Astrocyte of the cerebellum (primary cell): ENCODE results near the gene IFNA1.

Experiments used
- DNase-seq: peaks from one replicate; pipeline ENCODE4 v3.0.0-alpha.2; 2011; ENCODE audit warnings: low read depth
- H3K4me3 ChIP-seq: 2 replicates; pipeline ENCODE4 v1.5.1; 2011; ENCODE audit warnings: mild to moderate bottlenecking, low read depth, low read length, moderate library complexity
- in situ Hi-C: cut with HindIII; loops from 2 replicates; pipeline ENCODE4 v1.10.0; 2017; ENCODE audit warnings: low sequenced_read_pairs
- TF ChIP-seq, protein P1 (sequence below): IDR thresholded peaks from 2 replicates; pipeline ENCODE4 v1.5.1; 2012; ENCODE audit warnings: low read length, low read depth, moderate library complexity, mild to moderate bottlenecking; ENCODE audit errors: missing control alignments

The IFNA1 gene

DNA sequence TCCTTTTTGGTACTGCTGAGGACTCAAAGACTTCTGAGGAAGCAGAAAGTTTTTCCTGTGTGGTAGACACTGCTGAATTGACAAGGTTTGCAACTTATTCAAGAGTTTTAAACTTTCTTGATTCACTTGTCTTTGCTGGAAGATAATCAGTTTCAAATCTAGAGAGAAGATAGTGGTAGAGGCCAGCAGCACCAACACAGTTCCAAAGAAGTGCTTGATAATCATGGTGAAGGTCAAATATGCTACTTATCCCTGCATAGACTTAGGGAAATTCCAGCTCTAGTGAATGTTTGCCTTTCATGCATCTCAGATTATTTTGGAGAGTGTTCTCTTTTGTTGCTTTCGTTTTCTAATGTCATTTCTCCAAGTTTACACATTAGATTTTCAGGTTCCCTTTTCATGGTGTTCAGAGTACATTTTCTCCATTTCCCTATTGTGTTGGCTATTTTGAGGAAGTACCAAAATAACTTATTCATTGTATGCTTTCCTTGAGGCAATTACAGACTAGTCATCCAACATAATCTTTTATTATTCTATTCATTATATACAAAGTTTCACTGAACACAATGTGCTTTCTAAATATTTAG lies 41.3 kb downstream of the IFNA1 start:
- H3K4me3 ChIP-seq: no peak overlapping the region
- TF ChIP-seq, protein P1, sequence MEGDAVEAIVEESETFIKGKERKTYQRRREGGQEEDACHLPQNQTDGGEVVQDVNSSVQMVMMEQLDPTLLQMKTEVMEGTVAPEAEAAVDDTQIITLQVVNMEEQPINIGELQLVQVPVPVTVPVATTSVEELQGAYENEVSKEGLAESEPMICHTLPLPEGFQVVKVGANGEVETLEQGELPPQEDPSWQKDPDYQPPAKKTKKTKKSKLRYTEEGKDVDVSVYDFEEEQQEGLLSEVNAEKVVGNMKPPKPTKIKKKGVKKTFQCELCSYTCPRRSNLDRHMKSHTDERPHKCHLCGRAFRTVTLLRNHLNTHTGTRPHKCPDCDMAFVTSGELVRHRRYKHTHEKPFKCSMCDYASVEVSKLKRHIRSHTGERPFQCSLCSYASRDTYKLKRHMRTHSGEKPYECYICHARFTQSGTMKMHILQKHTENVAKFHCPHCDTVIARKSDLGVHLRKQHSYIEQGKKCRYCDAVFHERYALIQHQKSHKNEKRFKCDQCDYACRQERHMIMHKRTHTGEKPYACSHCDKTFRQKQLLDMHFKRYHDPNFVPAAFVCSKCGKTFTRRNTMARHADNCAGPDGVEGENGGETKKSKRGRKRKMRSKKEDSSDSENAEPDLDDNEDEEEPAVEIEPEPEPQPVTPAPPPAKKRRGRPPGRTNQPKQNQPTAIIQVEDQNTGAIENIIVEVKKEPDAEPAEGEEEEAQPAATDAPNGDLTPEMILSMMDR: no peak
- in situ Hi-C loops: no loop called here
- DNase-seq: no peak

DNA sequence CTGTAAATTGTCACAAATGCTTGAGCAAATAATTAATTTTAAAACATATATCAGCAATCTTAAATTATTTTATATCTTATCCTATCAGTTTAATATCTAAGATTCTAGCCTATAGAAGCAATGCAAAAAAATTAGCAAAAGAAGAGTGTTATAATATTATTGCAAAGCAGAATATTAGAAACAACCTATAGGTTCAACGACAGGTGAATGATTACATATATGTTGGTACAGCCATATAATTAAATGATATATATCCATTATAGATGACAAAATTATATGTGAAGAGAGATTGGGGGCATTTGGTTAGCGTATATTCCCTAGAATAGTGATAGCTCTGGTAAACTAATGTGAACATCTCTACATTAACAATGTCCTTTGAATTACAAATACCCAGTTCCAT lies 42.0 kb downstream of the IFNA1 start, which contains the start of gene IFNE:
Gene IFNE (minus strand): TSS at position 101 of the 400 bp plus-strand sequence. CDS start 619 bp downstream, outside the sequence.
- no peak within 1 kb of the TSS for H3K4me3 ChIP-seq
- in situ Hi-C loops: no loop called here
- TF ChIP-seq, protein P1: no peak
- DNase-seq: no peak
